Sciatic nerve (tissue), 2 donors: ENCODE data around the gene MLANA. TPM values are rescaled to one million over a fixed set of nuclear protein-coding genes. Genes with fewer than 3 reads are reported as not detected.

Experiments
- ATAC-seq: fragments of 200-7000 bp; cut with Tn5 transposase; one replicate; pipeline ENCODE4 v1.9.1; 2020; ENCODE audit warnings: mild to moderate bottlenecking, moderate library complexity
- DNase-seq: peaks from one replicate; pipeline ENCODE4 v3.0.0-alpha.2; 2020; ENCODE audit warnings: low spot score
- intact Hi-C: fragments of 100-400 bp; cut with DNase I; formaldehyde crosslinking; loops from one replicate; pipeline ENCODE4 v1.14.2; 2022
- total RNA-seq: library from RNA; stranded (reverse); fragmentation: NEBNext Ultra II Directional; extraction: Animal tissue kit (Norgen Biotek cat#: 25700); gene quantifications from one replicate; pipeline ENCODE4 v1.2.1, GENCODE V29; 2021
- donor health status: DM: no; HTN: no; CAD: no.
- donor health status: DM: no; HTN: no; CAD: no.

Gene MLANA
- total RNA-seq, 1 donor from 2014 or later, result not detected

GRCh38 chr9:5947912-5948311, 57.2 kb downstream of the MLANA start:
- intact Hi-C loops, result no loop called here
- ATAC-seq (no peak), DNase-seq (no peak)

DNA sequence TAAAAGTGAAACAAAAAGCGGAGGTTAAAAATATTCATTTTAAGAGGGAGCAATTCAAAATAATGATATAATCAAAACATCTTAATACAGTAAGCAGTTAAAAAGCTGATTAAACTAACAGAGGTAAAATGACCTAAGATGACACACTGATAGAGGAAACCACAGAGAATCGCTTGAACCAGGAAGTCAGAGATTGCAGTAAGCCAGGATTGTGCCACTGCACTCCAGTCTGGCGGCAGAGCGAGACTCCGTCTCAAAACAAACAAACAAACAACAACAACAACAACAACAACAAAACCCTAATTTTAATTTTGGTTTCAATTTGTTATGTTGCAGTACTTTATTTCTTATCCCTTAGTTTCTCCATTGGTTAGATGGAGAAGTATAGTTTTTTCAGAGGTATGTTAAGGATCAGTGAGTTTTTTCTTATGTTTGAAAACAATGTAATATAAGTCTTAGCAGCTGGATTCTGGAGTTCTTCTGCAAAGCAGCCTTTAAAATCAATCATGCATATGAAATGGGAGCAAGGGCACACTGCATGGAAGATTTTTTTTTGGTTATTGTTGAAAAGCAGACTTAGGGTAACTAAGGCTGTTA, 58.5 kb downstream of the MLANA start:
- intact Hi-C loops, result no loop called here
- ATAC-seq (peak; percentile 56), DNase-seq (no peak)

DNA sequence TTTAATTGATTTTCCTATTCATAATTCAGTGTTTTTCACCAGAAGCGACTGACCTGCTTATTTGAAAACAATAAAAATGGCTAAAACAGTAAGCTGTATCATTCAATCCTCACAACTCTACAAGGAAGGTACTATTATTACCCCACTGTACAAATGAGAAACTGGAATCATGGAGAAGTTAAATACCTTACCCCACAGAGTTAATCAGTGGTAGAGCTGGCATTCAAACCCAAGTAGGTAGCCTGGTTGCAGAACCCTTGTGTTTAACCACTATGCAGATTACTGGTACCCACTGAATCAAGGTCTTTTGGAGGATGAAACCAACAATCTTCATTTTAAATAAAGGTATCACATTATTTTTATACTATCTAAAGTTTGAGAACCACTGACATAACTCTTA, 59.6 kb downstream of the MLANA start:
- DNase-seq (no peak), ATAC-seq (no peak)
- intact Hi-C loops, result no loop called here

GRCh38 chr9:5951686-5952211, 61.1 kb downstream of the MLANA start:
- DNase-seq (no peak), ATAC-seq (no peak)
- intact Hi-C loops, result no loop called here

DNA sequence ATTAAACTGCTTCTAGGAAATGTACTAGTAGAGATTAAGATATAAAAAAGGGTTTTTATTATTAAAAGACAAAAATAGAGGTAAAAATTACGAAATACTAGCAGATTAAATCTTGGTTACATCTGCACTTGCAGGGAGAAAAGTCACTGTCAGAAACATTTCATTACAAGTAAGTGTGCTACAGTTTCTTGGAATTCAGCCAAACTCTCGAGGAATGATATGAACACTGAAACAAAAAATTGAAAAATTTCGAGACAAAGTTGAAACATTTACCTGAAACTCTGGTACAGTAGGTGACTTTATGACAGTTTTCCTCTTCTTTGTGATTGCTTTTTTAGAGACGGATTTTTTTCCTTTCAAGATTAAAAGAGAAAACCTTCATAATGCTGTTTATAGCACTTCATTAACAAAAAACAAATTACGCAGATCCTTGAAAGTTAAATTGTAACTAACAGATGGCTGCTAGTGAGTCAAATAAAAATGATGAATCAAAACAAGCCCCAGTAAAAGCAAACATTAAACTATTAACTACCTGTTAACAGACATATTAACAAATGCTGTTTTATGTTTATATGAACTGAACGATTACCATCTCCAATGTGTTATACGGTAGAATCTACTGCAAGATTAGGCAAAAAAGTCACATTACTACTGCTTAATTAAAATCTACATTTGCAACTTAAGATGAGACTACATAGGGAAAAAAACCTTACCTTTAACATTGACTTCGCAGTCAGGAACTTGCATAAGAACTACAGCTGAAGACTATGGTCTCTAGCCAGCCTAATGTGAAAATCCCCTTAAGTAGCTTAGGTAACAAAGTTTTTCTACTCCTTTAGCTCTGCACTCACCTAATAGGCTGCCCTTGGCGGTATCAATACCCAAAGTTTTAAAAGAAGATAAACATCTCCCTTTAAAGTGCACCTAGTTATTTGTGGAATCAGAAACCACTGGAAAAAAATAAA, 63.3 kb downstream of the MLANA start:
- DNase-seq (no peak), ATAC-seq (no peak)
- intact Hi-C loops, result no loop called here

DNA sequence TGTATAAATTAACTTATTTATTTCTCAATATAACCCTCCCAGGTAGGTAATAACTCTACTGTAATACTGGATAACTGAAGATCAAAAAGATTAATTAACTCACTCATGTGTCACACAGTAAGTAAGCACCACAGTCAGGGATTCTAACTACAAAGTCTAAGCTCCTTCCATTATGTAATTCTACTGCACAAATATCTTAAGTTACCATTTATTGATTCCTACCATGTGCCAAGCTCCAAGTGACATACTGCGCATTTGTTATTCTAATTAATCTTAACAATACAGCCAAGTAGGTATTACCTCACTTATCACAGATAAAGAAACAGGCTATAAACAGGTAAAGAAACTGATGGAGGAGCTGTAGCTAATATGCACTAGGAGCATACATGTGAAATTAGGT, 66.5 kb downstream of the MLANA start:
- ATAC-seq (no peak), DNase-seq (no peak)
- intact Hi-C loops, result no loop called here

- ATAC-seq, result no peak
- intact Hi-C loops, result no loop called here
- no peak for DNase-seq
These were observed 67.6 kb downstream of the MLANA start for GRCh38 chr9:5958273-5958672.

Other genes with a start within 250 kb of the MLANA start
- gene ERMP1, start 57.8 kb upstream of the MLANA start, total RNA-seq, result 18.3 TPM
- 13.2 TPM for gene RANBP6, start 124.7 kb downstream of the MLANA start, total RNA-seq